Neural cell (in vitro differentiated cells): ENCODE data around the gene ZHX3. TPM values are rescaled to one million over a fixed set of nuclear protein-coding genes. Genes with fewer than 3 reads are reported as not detected.

Experiments
- H2AFZ ChIP-seq: fragments of 200-600, 300-800 bp; sonication (generic), shearing (Covaris generic); 2 replicates; pipeline ENCODE4 v1.6.0; 2014; ENCODE audit warnings: low read depth, mild to moderate bottlenecking, antibody characterized with exemption, low read length, moderate library complexity
- H3F3A ChIP-seq: fragments of 200-600 bp; shearing (Covaris generic); 2 replicates; pipeline ENCODE4 v1.6.1; 2016; ENCODE audit warnings: mild to moderate bottlenecking, moderate library complexity, mixed read lengths, antibody characterized with exemption, low read length; ENCODE audit not compliant: insufficient read depth, poor library complexity, severe bottlenecking
- H3K27ac ChIP-seq: fragments of 200-600, 300-800 bp; sonication (generic), shearing (Covaris generic); 2 replicates; pipeline ENCODE4 v1.5.1; 2014; ENCODE audit warnings: mild to moderate bottlenecking, low read length, moderate library complexity
- H3K27me3 ChIP-seq: fragments of 300-800, 200-600 bp; sonication (generic), shearing (Covaris generic); 2 replicates; pipeline ENCODE4 v1.6.0; 2014; ENCODE audit warnings: mild to moderate bottlenecking, low read depth, low read length, moderate library complexity; ENCODE audit not compliant: insufficient read depth
- H3K36me3 ChIP-seq: fragments of 300-800, 200-600 bp; sonication (generic), shearing (Covaris generic); 2 replicates; pipeline ENCODE4 v1.5.1; 2014; ENCODE audit warnings: mild to moderate bottlenecking, antibody characterized with exemption, low read length, moderate library complexity; ENCODE audit not compliant: insufficient read depth
- H3K4me2 ChIP-seq: fragments of 300-800, 200-600 bp; sonication (generic), shearing (Covaris generic); 2 replicates; pipeline ENCODE4 v1.6.0; 2014; ENCODE audit warnings: mild to moderate bottlenecking, low read length
- H3K4me3 ChIP-seq: fragments of 300-800, 200-600 bp; sonication (generic), shearing (Covaris generic); 2 replicates; pipeline ENCODE4 v1.5.1; 2014; ENCODE audit warnings: mild to moderate bottlenecking, low read length, moderate library complexity
- H3K79me2 ChIP-seq: fragments of 200-600 bp; shearing (Covaris generic); replicated peaks from 2 replicates; pipeline ENCODE4 v1.6.0; 2014; ENCODE audit warnings: mild to moderate bottlenecking, low read length, moderate library complexity; ENCODE audit not compliant: insufficient read depth
- H3K9ac ChIP-seq: fragments of 300-800, 200-600 bp; sonication (generic), shearing (Covaris generic); 2 replicates; pipeline ENCODE4 v1.6.1; 2016; ENCODE audit warnings: mild to moderate bottlenecking, low read length, mixed read lengths
- H3K9me2 ChIP-seq: fragments of 200-600 bp; shearing (Covaris generic); 2 replicates; pipeline ENCODE4 v1.6.1; 2016; ENCODE audit warnings: mild to moderate bottlenecking, low read length, mixed read lengths; ENCODE audit not compliant: insufficient read depth
- H3K9me3 ChIP-seq: fragments of 200-600, 300-800 bp; sonication (generic), shearing (Covaris generic); 2 replicates; pipeline ENCODE4 v1.6.1; 2016; ENCODE audit warnings: mild to moderate bottlenecking, mixed run types, low read length, moderate library complexity, mixed read lengths
- H4K20me1 ChIP-seq: fragments of 200-600 bp; shearing (Covaris generic); 2 replicates; pipeline ENCODE4 v1.6.1; 2016; ENCODE audit warnings: mild to moderate bottlenecking, mixed run types; ENCODE audit not compliant: insufficient read depth
- CTCF ChIP-seq: fragments of 450-650 bp; IDR thresholded peaks from 2 replicates; pipeline ENCODE4 v1.5.1; 2014; ENCODE audit warnings: antibody characterized with exemption, mild to moderate bottlenecking, moderate library complexity; ENCODE audit not compliant: poor library complexity, severe bottlenecking
- EP300 ChIP-seq: fragments of 450-650 bp; conservative IDR thresholded peaks from 2 replicates; pipeline ENCODE4 v1.6.1; 2014; ENCODE audit warnings: antibody characterized with exemption, mild to moderate bottlenecking, moderate library complexity; ENCODE audit not compliant: poor library complexity, severe bottlenecking
- EZH2 ChIP-seq: fragments of 200-600, 300-800 bp; shearing (Covaris generic), sonication (generic); IDR thresholded peaks from 2 replicates; pipeline ENCODE4 v1.6.1; 2014; ENCODE audit warnings: antibody characterized with exemption, low read length, borderline replicate concordance, mild to moderate bottlenecking; ENCODE audit not compliant: insufficient read depth, poor library complexity, severe bottlenecking
- MXI1 ChIP-seq: fragments of 450-650 bp; conservative IDR thresholded peaks from 2 replicates; pipeline ENCODE4 v1.6.1; 2014; ENCODE audit warnings: antibody characterized with exemption, mild to moderate bottlenecking; ENCODE audit not compliant: poor library complexity, severe bottlenecking
- POLR2AphosphoS5 ChIP-seq: IDR thresholded peaks from 2 replicates; pipeline ENCODE4 v1.6.1; 2012
- RAD21 ChIP-seq: fragments of 450-650 bp; conservative IDR thresholded peaks from 2 replicates; pipeline ENCODE4 v1.6.1; 2014; ENCODE audit warnings: antibody characterized with exemption, mild to moderate bottlenecking, moderate library complexity
- REST ChIP-seq: IDR thresholded peaks from 2 replicates; pipeline ENCODE4 v1.6.1; 2012; ENCODE audit warnings: borderline replicate concordance
- SMC3 ChIP-seq: fragments of 450-650 bp; conservative IDR thresholded peaks from 2 replicates; pipeline ENCODE4 v1.6.1; 2014; ENCODE audit warnings: antibody characterized with exemption, mild to moderate bottlenecking, moderate library complexity; ENCODE audit not compliant: poor library complexity
- TAF1 ChIP-seq: IDR thresholded peaks from 2 replicates; pipeline ENCODE4 v1.6.1; 2012; ENCODE audit warnings: low read depth
- polyA plus RNA-seq: library from polyadenylated mRNA; depleted of rRNA; stranded (reverse); fragments of >200 nt; gene quantifications from 2 replicates; pipeline ENCODE4 v1.2.3, GENCODE V29; 2014

Gene ZHX3
- polyA plus RNA-seq, 1 donor from 2014 or later: 10.3 TPM

DNA sequence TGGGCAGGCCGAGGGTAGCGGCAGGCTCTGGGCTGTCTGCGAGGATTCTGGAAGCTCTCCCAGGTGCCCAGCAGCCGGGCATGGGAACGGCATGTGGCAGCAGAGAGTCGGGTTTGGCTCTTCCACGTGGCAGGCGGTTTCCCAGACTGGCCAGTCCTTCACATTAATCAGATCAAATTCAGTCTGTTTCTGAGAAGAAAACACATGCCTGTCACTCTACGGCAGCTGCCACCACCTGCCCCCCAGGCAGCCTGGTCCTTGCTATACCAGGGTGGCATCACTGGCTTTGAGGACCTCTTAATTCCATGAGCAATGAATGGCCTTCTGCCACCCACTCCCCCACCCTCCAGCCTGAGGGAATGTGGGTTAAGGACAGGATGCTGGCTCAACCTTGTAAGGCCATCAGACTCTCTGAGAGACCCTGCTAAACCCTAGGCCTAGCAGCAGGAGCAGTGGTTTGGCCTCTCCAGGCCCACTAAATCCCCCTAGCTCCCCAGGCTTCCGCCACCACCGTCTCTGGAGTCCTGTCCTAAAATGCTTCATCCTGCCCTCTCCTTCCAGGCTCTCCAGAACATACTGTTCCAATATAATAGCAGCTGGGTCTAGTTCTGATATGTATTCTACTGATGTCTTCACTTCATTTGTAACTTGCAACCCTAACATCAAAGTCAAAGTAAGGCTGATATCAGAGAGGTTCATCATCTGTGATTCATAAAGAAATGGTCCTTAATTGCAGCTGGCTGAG is 132.3 kb downstream of the ZHX3 start:
- TF ChIP-seq SMC3: no peak
- no peak for TF ChIP-seq REST
- no peak for TF ChIP-seq EZH2
- Histone ChIP-seq H3K27ac (no peak overlapping the region), H3K9me2 (no peaks in the 10 kb centered on the region)

GRCh38 chr20:41183831-41184230 is 133.7 kb downstream of the ZHX3 start:
- Histone ChIP-seq H3K4me3 (no peak overlapping the region), H3K4me2 (no peak overlapping the region), H4K20me1 (no peaks in the 10 kb centered on the region), H3K27me3 (no peaks in the 10 kb centered on the region), H3K9me3 (peaks cover 4% of the 10 kb centered on the region), H3F3A (no peaks in the 10 kb centered on the region), H3K9me2 (no peaks in the 10 kb centered on the region), H3K36me3 (no peaks in the 10 kb centered on the region), H3K27ac (no peak overlapping the region), H3K79me2 (no peaks in the 10 kb centered on the region), H2AFZ (no peak overlapping the region), H3K9ac (no peak overlapping the region)
- TF ChIP-seq EZH2 (no peak), TAF1 (no peak), EP300 (no peak), REST (no peak), RAD21 (no peak), MXI1 (no peak), POLR2AphosphoS5 (no peak), SMC3 (no peak), CTCF (no peak)

More for the DNA sequence above, 132.3 kb downstream of the ZHX3 start:
- Histone ChIP-seq H3K4me2 (no peak overlapping the region), H3K4me3 (no peak overlapping the region), H3K27me3 (no peaks in the 10 kb centered on the region), H2AFZ (no peak overlapping the region), H4K20me1 (no peaks in the 10 kb centered on the region), H3K79me2 (no peaks in the 10 kb centered on the region), H3K9me3 (peaks cover 4% of the 10 kb centered on the region), H3K36me3 (no peaks in the 10 kb centered on the region), H3K9ac (no peak overlapping the region), H3F3A (no peaks in the 10 kb centered on the region)
